ENCODE data around the gene NDUFB3. TPM values are rescaled to one million over a fixed set of nuclear protein-coding genes. Genes with fewer than 3 reads are reported as not detected.
"Not testable (repeated sequence)": the region's sequence is repeated elsewhere in the genome, so short reads cannot be mapped to it uniquely, and the experiment has no call there.

The NDUFB3 gene
- polyA plus RNA-seq, 3 donors = 92.2 to 132 (median 120) TPM

DNA sequence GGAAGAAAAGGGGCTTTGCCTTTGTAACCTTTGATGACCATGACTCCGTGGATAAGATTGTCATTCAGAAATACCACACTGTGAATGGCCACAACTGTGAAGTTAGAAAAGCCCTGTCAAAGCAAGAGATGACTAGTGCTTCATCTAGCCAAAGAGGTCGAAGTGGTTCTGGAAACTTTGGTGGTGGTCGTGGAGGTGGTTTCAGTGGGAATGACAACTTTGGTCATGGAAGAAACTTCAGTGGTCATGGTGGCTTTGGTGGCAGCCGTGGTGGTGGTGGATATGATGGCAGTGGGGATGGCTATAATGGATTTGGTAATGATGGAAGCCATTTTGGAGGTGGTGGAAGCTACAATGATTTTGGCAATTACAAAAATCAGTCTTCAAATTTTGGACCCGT, 8.3 kb upstream of the NDUFB3 start:
- not testable (repeated sequence) for DNase-seq (ENCODE audit: extremely low read depth in 1 of 11, low read depth in 9 of 11, low spot score in 4 of 11)

DNA sequence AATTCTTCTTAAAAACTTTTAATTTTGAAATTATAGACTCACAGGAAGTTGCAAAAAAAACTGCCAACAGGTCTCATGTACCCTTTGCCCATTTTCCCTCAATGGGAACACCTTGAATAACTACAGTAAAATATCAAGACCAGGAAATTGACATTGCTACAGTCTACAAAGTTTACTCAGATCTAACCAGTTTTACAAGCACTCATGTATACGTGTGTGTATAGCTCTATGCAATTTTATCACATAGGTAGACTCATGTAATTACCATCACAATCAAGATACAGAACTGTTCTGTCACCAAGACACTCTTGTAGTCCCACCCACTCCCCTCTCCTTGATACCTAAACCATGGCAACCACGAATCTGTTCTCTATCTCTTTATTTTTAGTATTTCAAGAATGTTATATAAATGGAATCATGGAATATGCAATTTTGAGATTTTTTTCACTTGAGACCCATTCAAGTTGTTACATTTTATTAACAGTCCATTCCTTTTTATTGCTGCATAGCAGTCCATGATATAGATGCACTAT, 6.9 kb upstream of the NDUFB3 start:
- no peak for DNase-seq (ENCODE audit: extremely low read depth in 1 of 11, low read depth in 9 of 11, low spot score in 4 of 11)

DNA sequence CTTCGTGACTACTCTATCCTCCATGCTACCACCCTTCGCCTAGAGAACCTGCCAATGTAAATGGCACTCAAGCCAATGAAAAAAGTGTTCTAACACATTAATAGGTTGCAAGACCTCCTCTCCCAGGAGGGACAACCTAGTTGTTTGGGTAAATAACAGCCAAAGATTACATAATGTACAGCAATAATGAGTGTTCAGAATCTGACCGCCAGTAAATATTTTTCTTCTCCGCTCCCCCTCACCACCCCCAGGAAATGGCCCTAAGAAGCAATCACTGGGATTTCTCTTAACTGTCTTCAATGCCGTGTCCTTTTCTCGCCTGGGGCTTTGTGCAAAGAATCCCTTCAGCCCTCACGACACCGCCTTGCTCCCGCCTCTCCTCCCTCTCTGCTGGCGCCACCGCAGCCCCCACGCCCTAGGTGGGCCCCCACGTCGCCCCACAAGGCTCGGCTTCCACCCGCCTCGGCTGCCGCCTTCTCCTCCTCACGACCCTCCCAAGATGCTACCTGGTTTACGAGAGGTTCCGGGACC, 788 bp upstream of the NDUFB3 start:
- DNase-seq (ENCODE audit: extremely low read depth in 1 of 11, low read depth in 9 of 11, low spot score in 4 of 11) = peak in 1 of 11 donors; percentile 22

DNA sequence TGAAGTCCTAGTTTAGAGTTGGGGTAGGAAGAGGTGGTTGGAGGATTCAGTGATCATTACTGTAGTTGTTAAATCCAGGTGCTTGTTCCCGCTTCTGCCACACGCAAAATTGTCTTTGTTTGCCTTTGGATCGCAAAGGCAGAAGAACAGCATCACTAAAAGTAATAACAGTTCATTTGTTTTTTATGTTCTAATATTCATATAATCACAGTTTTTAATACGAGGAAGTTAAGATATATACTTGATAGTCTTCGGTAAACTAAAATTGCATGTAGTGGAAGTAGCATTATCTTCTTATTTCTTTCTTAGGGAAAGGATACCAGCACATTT, 365 bp downstream of the NDUFB3 start:
- peak in 1 of 11 donors; percentile 13 for DNase-seq (ENCODE audit: extremely low read depth in 1 of 11, low read depth in 9 of 11, low spot score in 4 of 11)

DNA sequence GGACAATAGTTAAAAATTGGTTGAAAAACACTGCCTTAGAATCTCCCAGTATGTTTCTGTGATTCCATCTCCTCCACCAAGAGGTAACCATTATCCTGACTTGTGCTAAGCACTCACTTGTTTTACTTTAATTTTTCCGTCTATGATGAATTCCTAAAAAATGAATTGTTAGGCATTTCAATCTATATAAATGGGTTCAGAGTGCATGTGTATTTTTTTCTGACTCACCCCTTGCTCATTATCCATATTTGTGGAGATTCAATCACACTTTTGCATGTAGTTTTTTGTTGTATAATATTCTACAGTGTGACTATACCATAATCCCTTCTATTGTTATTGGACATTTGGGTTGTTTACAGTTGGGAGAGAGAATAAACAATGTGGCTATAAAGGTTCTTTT, 1.3 kb downstream of the NDUFB3 start:
- DNase-seq (ENCODE audit: extremely low read depth in 1 of 11, low read depth in 9 of 11, low spot score in 4 of 11) = no peak

DNA sequence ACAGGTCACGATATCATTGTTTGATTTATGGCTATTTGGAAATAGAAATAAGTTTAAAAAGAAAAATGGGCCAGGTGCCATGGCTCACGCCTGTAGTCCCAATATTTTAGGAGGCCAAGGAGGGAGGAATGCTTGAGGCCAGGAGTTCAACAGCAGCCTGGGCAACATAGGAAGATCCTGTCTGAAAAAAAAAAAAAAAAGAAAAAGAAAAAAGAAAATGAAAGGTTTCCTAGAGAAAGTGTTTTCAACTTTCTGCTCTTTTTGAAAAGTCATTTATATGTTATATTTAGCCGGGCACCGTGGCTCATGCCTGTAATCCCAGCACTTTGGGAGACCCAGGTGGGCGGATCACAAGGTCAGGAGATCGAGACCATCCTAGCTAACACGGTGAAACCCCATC, 3.2 kb downstream of the NDUFB3 start:
- DNase-seq (ENCODE audit: extremely low read depth in 1 of 11, low read depth in 9 of 11, low spot score in 4 of 11) = no peak

DNA sequence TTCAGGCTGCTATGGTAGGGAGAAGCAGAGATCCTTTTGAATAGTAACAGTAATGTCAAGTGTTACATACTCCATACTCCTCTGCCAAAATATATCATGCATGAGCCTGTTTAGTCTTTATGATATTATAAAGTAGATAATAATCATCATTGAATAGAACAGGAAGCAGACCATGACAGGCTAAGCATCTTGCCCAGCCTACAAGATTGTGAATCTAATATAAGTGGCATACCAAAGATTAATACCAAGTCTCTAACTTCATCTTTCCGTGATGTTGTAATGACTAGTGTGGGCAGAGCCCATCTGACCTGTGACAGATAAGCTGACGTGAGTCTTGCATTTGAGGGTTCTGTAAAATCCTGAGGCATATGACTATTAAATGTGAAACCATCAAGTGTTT, 13.1 kb downstream of the NDUFB3 start:
- no peak for DNase-seq (ENCODE audit: extremely low read depth in 1 of 11, low read depth in 9 of 11, low spot score in 4 of 11)

DNA sequence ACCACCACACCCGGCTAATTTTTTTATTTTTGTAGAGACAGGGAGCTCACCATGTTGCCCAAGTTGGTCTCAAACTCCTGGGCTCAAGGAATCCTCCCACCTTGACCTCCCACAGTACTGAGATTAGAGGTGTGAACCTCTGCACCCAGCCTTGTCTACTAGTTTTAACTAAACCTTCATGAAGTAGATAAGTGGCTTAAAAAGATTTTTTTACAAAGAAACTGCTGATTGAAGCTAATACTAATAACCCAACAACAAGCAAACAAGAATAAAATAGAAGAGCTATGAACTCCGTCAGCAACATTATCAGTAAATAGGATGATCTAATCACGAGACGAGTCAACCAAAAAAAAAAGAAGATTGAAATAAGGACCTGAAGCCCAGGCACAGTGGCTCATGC, 18.8 kb downstream of the NDUFB3 start:
- DNase-seq (ENCODE audit: extremely low read depth in 1 of 11, low read depth in 9 of 11, low spot score in 4 of 11) = no peak

DNA sequence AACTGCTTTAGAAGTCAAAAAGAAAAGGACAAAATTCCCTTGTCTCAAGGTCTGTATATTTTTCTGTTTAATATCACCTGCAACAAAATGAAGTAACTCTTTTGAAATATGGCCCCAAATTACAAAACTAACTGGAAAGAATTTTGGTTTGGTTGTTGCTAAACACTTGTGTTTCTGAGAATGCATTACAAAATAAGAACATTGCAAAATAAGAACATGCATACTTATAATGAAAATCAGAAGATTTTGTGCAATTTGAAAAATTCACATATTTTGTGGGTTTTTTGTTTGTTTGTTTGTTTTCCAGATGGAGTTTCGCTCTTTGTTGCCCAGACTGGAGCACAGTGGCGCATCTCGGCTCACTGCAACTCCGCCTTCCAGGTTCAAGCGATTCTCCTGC, 21.8 kb downstream of the NDUFB3 start:
- DNase-seq (ENCODE audit: extremely low read depth in 1 of 11, low read depth in 9 of 11, low spot score in 4 of 11) = no peak

DNA sequence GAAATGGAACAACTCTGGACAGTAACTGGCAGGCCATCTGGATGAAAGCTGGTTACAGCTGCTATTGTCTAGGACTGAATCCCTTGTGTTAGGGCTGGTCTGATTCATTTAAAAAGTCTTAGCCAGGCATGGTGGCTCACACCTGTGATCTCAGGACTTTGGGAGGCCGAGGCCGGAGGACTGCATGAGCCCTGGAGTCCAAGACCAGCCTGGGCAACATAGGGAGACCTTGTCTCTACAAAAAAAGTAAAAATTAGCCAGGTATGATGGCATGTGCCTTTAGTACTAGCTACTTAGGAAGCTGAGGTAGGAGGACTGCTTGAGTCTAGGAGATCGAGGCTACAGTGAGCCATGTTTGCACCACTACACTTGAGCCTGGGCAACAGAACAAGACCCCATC, 28.7 kb downstream of the NDUFB3 start:
- DNase-seq (ENCODE audit: extremely low read depth in 1 of 11, low read depth in 9 of 11, low spot score in 4 of 11) = no peak

DNA sequence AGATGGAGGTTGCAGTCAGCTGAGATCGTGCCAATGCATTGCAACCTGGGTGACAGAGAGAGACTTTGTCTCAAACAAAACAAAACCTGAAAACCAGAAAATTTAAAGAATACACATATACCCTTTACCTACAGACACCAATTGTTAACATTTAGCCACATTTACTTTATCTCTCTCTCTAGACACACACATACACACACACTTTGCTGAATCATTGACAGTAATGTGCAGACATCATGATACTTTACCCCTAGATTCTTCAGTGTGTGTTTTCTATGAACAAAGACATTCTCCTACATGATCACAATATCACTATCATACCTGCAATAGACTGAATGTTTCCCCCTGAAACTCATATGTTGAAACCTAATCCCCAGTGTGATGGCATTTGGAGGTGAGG, 34.0 kb downstream of the NDUFB3 start:
- DNase-seq (ENCODE audit: extremely low read depth in 1 of 11, low read depth in 9 of 11, low spot score in 4 of 11) = no peak

DNA sequence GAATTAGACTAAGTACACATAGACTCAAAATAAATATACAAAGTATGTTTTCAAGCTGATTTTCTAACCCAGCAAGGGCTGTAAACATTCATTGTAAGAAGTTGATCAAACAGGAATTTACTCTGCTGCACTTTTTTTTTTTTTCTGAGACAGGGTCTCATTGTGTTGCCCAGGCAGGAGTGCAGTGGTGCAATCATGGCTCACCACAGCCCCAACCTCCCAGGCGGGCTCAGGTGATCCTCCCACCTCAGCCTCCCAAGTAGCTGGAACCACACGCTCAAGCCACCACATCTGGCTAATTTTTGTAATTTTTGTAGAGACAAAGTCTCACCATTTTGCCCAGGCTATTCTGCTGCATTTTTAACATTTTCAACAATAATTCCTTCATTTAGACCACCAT, 35.8 kb downstream of the NDUFB3 start:
- no peak for DNase-seq (ENCODE audit: extremely low read depth in 1 of 11, low read depth in 9 of 11, low spot score in 4 of 11)

DNA sequence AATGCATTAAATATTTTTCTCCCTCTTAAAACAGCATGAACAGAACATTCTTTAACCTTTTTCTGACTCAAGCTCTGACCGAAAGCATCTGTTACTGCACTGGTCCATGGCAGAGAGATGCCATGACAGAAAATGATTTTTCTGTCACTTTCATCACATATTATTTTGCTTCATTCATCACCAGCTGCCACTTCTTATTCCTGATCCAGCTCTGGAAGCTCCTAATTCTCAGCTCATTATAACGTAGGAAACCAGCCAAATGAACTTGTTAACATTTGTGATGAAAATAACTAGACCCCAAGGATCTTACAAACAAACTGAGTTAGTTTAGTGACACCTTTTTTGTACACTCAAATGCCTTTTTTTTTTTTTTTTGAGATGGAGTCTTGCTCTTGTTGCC, 36.5 kb downstream of the NDUFB3 start:
- DNase-seq (ENCODE audit: extremely low read depth in 1 of 11, low read depth in 9 of 11, low spot score in 4 of 11) = no peak

DNA sequence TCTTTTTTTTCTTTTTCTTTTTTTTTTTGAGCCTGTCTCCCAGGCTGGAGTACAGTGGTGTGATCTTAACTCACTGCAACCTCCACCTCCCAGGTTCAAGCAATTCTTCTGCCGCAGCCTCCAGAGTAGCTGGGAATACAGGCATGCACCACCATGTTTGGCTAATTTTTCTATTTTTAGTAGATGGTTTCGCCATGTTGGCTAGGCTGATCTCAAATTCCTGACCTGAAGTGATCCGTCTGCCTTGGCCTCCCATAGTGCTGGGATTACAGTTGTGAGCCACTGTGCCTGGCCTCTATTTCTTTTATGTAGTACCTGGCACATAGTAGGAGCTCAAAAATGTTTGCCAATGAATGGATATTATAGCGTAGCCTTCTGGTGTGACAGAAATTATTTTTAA, 37.4 kb downstream of the NDUFB3 start:
- DNase-seq (ENCODE audit: extremely low read depth in 1 of 11, low read depth in 9 of 11, low spot score in 4 of 11) = no peak

DNA sequence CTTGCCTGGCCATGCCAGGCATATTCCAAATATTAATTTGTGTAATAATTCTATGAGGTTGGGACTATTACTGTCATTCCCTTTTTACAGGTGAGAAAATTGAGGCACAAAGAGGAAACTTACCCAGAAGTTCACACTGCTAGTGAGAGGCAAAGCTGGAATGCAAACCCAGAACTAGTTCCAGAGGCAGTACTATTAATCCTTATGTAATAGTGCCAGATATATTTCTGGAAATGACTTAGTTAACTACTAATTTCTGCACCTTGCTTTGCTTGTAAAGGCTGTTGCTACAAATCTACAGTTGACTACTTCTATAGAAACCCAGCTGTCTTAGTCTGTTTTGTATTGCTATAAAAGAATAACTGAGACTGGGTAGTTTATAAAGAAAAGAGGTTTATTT, 38.8 kb downstream of the NDUFB3 start:
- no peak for DNase-seq (ENCODE audit: extremely low read depth in 1 of 11, low read depth in 9 of 11, low spot score in 4 of 11)

DNA sequence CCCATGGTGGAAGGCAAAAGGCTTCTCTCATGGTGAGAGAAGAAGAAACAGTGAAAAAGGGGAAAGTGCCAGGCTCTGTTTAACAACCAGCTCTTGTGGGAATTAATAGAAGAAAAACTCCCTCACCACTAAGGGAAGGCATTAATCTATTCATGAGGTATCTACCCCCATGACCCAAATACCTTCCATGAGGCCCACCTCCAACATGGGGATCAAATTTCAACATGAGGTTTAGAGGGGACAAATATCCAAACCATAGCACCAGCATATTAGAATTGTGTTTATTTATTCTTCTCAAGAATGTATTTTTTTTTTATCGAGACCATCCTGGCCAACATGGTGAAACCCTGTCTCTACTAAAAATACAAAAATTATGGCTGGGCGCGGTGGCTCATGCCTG, 39.3 kb downstream of the NDUFB3 start:
- DNase-seq (ENCODE audit: extremely low read depth in 1 of 11, low read depth in 9 of 11, low spot score in 4 of 11) = no peak

DNA sequence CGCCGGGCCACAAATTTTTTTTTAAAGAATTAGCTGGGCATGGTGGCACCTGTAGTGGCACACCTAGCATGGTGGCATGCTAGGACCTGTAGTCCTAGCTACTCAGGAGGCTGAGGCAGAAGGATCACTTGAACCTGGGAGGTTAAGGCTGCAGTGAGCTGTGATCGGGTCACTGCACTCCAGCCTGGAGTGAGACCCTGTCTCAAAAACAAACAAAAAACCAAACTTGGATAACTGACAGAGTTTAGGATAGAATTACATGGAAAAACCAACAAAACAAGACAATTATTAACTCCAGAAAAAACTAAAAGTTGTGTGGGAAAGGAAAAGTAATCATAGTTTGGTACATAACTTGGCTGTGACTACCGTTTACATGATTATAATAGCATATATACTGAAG, 42.5 kb downstream of the NDUFB3 start:
- no peak for DNase-seq (ENCODE audit: extremely low read depth in 1 of 11, low read depth in 9 of 11, low spot score in 4 of 11)

DNA sequence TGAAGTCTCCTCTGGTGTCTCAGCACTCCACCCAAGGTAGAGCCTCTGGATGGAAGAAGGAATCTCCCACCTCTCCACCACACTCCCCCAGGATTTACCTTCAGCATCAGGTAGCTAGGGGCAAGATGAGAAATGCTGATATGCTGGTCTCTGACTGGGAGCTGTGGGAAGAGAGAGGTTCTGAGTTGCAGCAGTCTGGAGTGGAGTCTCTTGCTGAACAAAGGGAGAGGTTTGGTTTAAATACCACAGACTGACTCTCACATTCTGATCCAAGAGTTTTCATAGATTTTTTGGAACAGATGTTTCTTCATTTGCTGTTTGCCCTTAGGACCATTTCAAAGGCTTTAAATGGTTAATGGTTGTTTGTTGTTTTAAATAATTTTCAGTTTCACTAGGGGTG, 43.0 kb downstream of the NDUFB3 start:
- DNase-seq (ENCODE audit: extremely low read depth in 1 of 11, low read depth in 9 of 11, low spot score in 4 of 11) = no peak

DNA sequence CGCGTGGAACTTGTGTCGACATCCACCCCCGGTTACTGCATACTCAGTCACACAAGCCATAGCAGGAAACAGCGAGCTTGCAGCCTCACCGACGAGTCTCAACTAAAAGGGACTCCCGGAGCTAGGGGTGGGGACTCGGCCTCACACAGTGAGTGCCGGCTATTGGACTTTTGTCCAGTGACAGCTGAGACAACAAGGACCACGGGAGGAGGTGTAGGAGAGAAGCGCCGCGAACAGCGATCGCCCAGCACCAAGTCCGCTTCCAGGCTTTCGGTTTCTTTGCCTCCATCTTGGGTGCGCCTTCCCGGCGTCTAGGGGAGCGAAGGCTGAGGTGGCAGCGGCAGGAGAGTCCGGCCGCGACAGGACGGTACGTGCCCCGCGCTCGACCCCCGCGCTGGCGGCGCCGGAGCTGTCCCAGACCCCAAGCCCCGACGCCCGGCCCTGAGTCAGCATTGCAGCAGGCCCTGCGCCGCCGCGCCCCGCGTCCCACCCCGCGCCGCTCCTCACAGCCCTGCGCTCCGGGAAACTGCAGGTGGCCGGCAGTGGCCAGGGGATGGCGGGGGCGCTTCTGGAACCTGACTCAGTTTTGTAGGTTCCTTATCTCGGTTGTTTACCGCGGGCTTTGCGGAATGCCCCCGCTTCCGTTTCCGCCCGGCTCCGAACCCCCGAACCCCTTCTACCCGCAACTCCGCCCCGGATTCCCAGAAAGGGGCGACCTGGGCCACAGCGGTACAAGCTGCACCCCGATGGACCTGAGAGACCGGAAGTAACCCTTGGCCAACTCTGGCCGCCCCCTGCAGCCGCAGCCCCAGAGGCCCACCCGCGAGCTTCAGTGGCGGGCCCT, 44.5 kb downstream of the NDUFB3 start, which contains the start of gene CFLAR:
Gene CFLAR, plus strand, starts transcription at position 50 of the 844 bp plus-strand sequence. CDS start 13,702 bp downstream, outside the sequence.
- DNase-seq (ENCODE audit: extremely low read depth in 1 of 11, low read depth in 9 of 11, low spot score in 4 of 11) = peak in 8 of 11 donors; percentile 57 to 80 (median 68)

DNA sequence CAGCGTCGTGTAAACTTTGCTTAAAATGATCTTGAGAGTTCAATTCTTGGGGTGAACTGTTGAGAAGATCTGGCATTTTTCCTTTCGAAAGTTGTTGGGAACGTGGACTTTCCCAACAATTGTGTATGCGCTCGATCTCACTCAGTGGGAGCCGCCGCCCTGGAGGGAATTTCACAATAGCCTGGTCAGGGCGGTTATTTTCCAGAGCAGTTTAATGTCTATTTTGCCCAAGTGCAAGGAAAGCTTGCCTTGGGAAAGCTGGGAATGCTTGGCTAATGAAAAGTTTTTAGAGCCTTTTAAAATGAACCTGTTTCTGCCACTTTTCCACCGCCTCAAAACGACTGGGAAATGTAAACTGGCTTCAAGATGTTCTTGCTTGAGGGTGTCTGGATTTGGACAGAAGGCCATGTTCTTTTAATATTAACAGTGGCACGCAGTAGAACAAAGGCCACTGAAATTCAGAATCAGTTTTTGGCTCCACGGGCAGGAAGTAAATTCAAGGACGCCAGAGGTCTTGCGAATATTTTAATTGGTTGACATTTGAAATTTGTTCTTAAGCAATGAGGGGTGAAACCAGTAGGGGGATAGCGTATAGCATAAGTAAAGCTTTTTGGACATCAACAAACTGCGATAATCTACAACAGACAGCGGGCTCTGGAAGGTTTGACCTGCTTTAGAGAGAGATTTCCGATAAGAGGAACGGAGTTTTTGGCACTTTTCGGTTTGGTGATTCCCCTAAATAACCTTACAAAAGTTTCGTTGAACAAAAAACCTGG, 45.3 kb downstream of the NDUFB3 start:
- DNase-seq (ENCODE audit: extremely low read depth in 1 of 11, low read depth in 9 of 11, low spot score in 4 of 11) = peak in 6 of 11 donors; percentile 49 to 62 (median 60)

Data from renal cortex interstitium (tissue), 11 donors.